DND-41 (cell line): ENCODE data around the gene OR52A1.

Experiments used
- ATAC-seq: fragments of 200-7000 bp; cut with Tn5 transposase; 3 replicates; pipeline ENCODE4 v1.9.1; 2021; ENCODE audit warnings: low read depth; ENCODE audit not compliant: insufficient read depth
- DNase-seq: peaks from one replicate; pipeline ENCODE4 v3.0.0-alpha.2; 2020
- H2AFZ ChIP-seq: 2 replicates; pipeline ENCODE4 v1.6.0; 2012; ENCODE audit warnings: low read depth, low read length
- H3K27ac ChIP-seq: 2 replicates; pipeline ENCODE4 v1.5.1; 2012; ENCODE audit warnings: low read length, inconsistent platforms
- H3K27me3 ChIP-seq: fragments of 200-600 bp; sonication (generic); 2 replicates; pipeline ENCODE4 v1.6.0; 2012; ENCODE audit warnings: low read length, mild to moderate bottlenecking, inconsistent platforms; ENCODE audit not compliant: insufficient read depth, poor library complexity
- H3K36me3 ChIP-seq: 2 replicates; pipeline ENCODE4 v1.5.1; 2012; ENCODE audit warnings: low read length, inconsistent platforms; ENCODE audit not compliant: insufficient read depth
- H3K4me1 ChIP-seq: 2 replicates; pipeline ENCODE4 v1.5.1; 2012; ENCODE audit warnings: mild to moderate bottlenecking, low read length; ENCODE audit not compliant: insufficient read depth
- H3K4me2 ChIP-seq: 2 replicates; pipeline ENCODE4 v1.6.0; 2012; ENCODE audit warnings: mild to moderate bottlenecking, moderate library complexity, low read length, inconsistent platforms; ENCODE audit not compliant: insufficient read depth
- H3K4me3 ChIP-seq, 2 experiments: fragments of 200-600 bp in 1 of 2; shearing (Covaris generic) in 1 of 2; 2 replicates each; pipeline ENCODE4 v1.5.1; 2012 to 2016; ENCODE audit warnings: inconsistent platforms in 2 of 2, low read length in 2 of 2, mild to moderate bottlenecking in 2 of 2, low read depth in 1 of 2, moderate library complexity in 1 of 2
- H3K79me2 ChIP-seq: 2 replicates; pipeline ENCODE4 v1.6.0; 2012; ENCODE audit warnings: low read length, inconsistent platforms; ENCODE audit not compliant: insufficient read depth
- H3K9ac ChIP-seq: 2 replicates; pipeline ENCODE4 v1.6.0; 2012; ENCODE audit warnings: low read depth, mild to moderate bottlenecking, inconsistent platforms, low read length, moderate library complexity
- H3K9me3 ChIP-seq: 2 replicates; pipeline ENCODE4 v1.5.1; 2012; ENCODE audit warnings: low read length, moderate library complexity, mild to moderate bottlenecking, inconsistent platforms; ENCODE audit not compliant: insufficient read depth, severe bottlenecking
- H4K20me1 ChIP-seq: 2 replicates; pipeline ENCODE4 v1.6.0; 2012; ENCODE audit warnings: low read length; ENCODE audit not compliant: insufficient read depth
- EZH2 ChIP-seq: IDR thresholded peaks from 3 replicates; pipeline ENCODE4 v1.6.1; 2012; ENCODE audit warnings: borderline replicate concordance, low read depth, mild to moderate bottlenecking, moderate library complexity, low read length, inconsistent platforms; ENCODE audit not compliant: severe bottlenecking
- TF ChIP-seq, protein P1 (sequence below): IDR thresholded peaks from 2 replicates; pipeline ENCODE4 v1.5.1; 2012; ENCODE audit warnings: borderline replicate concordance, low read length, moderate library complexity, mild to moderate bottlenecking; ENCODE audit not compliant: poor library complexity, severe bottlenecking; ENCODE audit errors: extremely low read depth

Gene OR52A1

DNA sequence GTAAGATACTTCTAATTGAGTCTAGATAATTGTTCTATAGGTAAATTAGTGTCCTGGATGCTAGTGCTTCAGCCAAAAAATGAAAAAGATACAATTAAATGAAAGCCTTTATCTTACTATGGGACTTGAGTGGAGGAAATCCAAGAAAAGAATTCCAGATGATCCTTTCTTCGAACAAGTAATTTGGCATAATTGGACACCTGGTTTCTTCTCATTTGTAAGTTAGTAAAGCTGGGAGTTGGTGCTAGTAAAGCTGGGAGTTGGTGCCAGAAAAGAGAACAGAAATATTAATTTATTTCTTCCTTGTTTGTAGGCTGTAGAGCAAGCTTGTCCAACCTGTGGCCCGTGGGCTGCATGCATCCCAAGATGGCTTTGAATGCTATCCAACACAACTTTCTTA, 33.6 kb upstream of the OR52A1 start:
- TF ChIP-seq, protein P1, sequence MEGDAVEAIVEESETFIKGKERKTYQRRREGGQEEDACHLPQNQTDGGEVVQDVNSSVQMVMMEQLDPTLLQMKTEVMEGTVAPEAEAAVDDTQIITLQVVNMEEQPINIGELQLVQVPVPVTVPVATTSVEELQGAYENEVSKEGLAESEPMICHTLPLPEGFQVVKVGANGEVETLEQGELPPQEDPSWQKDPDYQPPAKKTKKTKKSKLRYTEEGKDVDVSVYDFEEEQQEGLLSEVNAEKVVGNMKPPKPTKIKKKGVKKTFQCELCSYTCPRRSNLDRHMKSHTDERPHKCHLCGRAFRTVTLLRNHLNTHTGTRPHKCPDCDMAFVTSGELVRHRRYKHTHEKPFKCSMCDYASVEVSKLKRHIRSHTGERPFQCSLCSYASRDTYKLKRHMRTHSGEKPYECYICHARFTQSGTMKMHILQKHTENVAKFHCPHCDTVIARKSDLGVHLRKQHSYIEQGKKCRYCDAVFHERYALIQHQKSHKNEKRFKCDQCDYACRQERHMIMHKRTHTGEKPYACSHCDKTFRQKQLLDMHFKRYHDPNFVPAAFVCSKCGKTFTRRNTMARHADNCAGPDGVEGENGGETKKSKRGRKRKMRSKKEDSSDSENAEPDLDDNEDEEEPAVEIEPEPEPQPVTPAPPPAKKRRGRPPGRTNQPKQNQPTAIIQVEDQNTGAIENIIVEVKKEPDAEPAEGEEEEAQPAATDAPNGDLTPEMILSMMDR, result no peak
- TF ChIP-seq EZH2, result no peak
- Histone ChIP-seq H3K4me1 (no peaks in the 10 kb centered on the region), H4K20me1 (no peaks in the 10 kb centered on the region), H3K4me2 (no peak overlapping the region), H3K27ac (no peak overlapping the region), H3K36me3 (no peaks in the 10 kb centered on the region), H2AFZ (no peak overlapping the region), H3K79me2 (no peaks in the 10 kb centered on the region), H3K27me3 (no peaks in the 10 kb centered on the region), H3K9ac (no peak overlapping the region), H3K4me3 (no peak overlapping the region), H3K9me3 (no peaks in the 10 kb centered on the region)
- DNase-seq, result no peak
- ATAC-seq, result no peak

DNA sequence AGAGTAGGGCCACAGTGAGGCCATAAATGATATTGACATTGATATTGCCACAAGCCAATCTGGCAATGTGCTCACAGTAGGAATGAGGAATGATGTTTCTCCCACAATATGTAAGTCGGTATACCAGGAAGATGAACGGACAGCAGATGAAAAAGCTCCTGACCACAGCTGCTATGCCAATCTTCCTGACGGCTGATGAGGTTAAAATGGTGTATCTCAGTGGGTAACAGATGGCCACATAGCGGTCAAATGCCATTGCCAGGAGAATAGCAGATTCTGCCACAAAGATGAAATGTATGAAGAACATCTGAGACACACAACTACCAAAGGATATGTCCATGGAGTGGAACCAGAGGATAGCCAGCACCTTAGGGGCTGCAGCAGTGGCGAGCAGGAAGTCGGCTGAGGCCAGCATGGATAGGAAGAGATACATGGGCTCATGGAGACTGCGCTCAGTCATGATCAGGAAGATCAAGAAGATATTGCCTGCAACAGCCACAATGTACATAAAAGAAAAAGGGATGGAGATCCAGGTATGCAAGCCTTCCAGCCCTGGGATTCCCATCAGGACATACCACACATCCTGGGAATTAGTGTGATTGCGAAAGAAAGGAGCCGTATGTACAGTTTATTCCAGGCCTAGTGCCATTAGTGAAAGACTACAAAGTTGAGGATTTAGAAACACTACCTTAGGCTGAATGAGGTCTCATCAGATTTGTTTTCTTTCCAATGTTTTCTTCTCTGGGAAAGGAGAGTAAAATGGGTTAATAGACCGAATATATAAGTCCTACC, 23.7 kb upstream of the OR52A1 start:
- Histone ChIP-seq H3K4me3 (no peak overlapping the region), H3K9ac (no peak overlapping the region), H3K9me3 (no peaks in the 10 kb centered on the region), H3K27me3 (no peaks in the 10 kb centered on the region), H3K36me3 (no peaks in the 10 kb centered on the region), H3K4me2 (no peak overlapping the region), H4K20me1 (no peaks in the 10 kb centered on the region), H3K79me2 (no peaks in the 10 kb centered on the region), H2AFZ (no peak overlapping the region), H3K4me1 (no peaks in the 10 kb centered on the region), H3K27ac (no peak overlapping the region)
- no peak for TF ChIP-seq EZH2
- TF ChIP-seq, protein P1, result no peak
- DNase-seq (no peak), ATAC-seq (no peak)

DNA sequence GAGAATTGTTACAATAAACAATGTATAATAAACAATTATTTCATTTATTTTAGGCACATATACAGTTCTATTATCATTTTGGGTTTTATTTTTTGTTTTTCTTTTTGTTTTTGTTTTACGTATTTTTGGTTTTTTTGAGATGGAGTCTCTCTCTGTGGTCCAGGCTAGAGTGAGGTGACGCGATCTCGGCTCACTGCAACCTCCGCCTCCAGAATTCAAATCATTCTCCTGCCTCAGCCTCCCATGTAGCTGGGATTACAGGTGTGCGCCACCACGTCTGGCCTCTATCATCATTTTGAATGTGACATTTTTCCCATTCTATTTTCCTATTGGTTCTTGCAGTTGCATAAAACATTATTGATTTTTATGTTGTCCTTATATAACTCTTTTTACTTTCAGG, 20.4 kb upstream of the OR52A1 start:
- H3K36me3 ChIP-seq, result no peaks in the 10 kb centered on the region
- no peak overlapping the region for H3K4me3 ChIP-seq
- no peaks in the 10 kb centered on the region for H3K9me3 ChIP-seq
- no peak overlapping the region for H2AFZ ChIP-seq
- H3K79me2 ChIP-seq, result no peaks in the 10 kb centered on the region
- DNase-seq (no peak), ATAC-seq (no peak)
- H3K9ac ChIP-seq, result no peak overlapping the region
- H4K20me1 ChIP-seq, result no peaks in the 10 kb centered on the region
- H3K4me1 ChIP-seq, result no peaks in the 10 kb centered on the region
- TF ChIP-seq, protein P1, result no peak
- no peak for TF ChIP-seq EZH2
- H3K27me3 ChIP-seq, result no peaks in the 10 kb centered on the region
- no peak overlapping the region for H3K4me2 ChIP-seq
- H3K27ac ChIP-seq, result no peak overlapping the region
